PFSK-1 (cell line): Measurements from ENCODE around the gene PLEKHG1.

ENCODE experiments used
- FOXP2 ChIP-seq: optimal IDR thresholded peaks from 2 replicates; pipeline ENCODE3; 2011; ENCODE audit warnings: borderline replicate concordance, control low read depth, inconsistent platforms; ENCODE audit not compliant: insufficient read depth; ENCODE audit errors: extremely low read length, extremely low read depth
- POLR2AphosphoS5 ChIP-seq: IDR thresholded peaks from 2 replicates; pipeline ENCODE4 v1.6.1; 2012; ENCODE audit warnings: low read depth, mild to moderate bottlenecking, control low read depth, low read length, moderate library complexity
- SIN3A ChIP-seq: IDR thresholded peaks from 2 replicates; pipeline ENCODE4 v1.6.1; 2012; ENCODE audit warnings: mild to moderate bottlenecking, low read length, moderate library complexity, borderline replicate concordance; ENCODE audit not compliant: insufficient read depth
- TAF1 ChIP-seq: IDR thresholded peaks from 2 replicates; pipeline ENCODE4 v1.6.1; 2012; ENCODE audit warnings: low read length, control low read depth, borderline replicate concordance; ENCODE audit not compliant: insufficient read depth
- TF ChIP-seq, protein P1 (sequence below), 2 experiments: IDR thresholded peaks; 2 replicates each; pipeline versions ENCODE4 v1.6.1 to v1.8.0; 2011 to 2012; ENCODE audit warnings: low read depth in 2 of 2, low read length in 2 of 2, control low read depth in 1 of 2, inconsistent platforms in 1 of 2, mild to moderate bottlenecking in 1 of 2, moderate library complexity in 1 of 2; ENCODE audit not compliant: insufficient read depth in 1 of 2

GRCh38 chr6:150619275-150619674 lies 19.6 kb downstream of the PLEKHG1 start:
- TF ChIP-seq POLR2AphosphoS5 (no peak), SIN3A (no peak), TAF1 (no peak), FOXP2 (no peak)
- TF ChIP-seq, protein P1, sequence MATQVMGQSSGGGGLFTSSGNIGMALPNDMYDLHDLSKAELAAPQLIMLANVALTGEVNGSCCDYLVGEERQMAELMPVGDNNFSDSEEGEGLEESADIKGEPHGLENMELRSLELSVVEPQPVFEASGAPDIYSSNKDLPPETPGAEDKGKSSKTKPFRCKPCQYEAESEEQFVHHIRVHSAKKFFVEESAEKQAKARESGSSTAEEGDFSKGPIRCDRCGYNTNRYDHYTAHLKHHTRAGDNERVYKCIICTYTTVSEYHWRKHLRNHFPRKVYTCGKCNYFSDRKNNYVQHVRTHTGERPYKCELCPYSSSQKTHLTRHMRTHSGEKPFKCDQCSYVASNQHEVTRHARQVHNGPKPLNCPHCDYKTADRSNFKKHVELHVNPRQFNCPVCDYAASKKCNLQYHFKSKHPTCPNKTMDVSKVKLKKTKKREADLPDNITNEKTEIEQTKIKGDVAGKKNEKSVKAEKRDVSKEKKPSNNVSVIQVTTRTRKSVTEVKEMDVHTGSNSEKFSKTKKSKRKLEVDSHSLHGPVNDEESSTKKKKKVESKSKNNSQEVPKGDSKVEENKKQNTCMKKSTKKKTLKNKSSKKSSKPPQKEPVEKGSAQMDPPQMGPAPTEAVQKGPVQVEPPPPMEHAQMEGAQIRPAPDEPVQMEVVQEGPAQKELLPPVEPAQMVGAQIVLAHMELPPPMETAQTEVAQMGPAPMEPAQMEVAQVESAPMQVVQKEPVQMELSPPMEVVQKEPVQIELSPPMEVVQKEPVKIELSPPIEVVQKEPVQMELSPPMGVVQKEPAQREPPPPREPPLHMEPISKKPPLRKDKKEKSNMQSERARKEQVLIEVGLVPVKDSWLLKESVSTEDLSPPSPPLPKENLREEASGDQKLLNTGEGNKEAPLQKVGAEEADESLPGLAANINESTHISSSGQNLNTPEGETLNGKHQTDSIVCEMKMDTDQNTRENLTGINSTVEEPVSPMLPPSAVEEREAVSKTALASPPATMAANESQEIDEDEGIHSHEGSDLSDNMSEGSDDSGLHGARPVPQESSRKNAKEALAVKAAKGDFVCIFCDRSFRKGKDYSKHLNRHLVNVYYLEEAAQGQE (IDR thresholded peaks at IDR 0.05; ENCODE audit: insufficient read depth in 1 of 2, low read depth in 2 of 2, low read length in 2 of 2), result no peak
